Activated CD8-positive, alpha-beta T cell treated with anti-CD3 and anti-CD28 coated beads for 36 hours (primary cell): ENCODE data around the gene DGKB. TPM values are rescaled to one million over a fixed set of nuclear protein-coding genes. Genes with fewer than 3 reads are reported as not detected.

Source experiments
- ATAC-seq: fragments of 200-7000 bp; cut with Tn5 transposase; one replicate; pipeline ENCODE4 v1.10.0; 2021; ENCODE audit warnings: mild to moderate bottlenecking, moderate library complexity
- CTCF ChIA-PET: fragments of 350-600 bp; sonication (Branson Sonifier 250); formaldehyde crosslinking; loops from one replicate; lab custom pipeline; 2021; ENCODE audit warnings: antibody characterized with exemption; lab: Charles Lee
- POLR2A ChIA-PET: fragments of 350-600 bp; sonication (Branson Sonifier 250); formaldehyde crosslinking; loops from one replicate; lab custom pipeline; 2021; ENCODE audit warnings: antibody characterized with exemption; lab: Charles Lee
- DNase-seq: peaks from one replicate; pipeline ENCODE4 v3.0.0-alpha.2; 2020
- H3K27ac Mint-ChIP-seq: one replicate; pipeline ENCODE4 v1.8.0; 2021; ENCODE audit warnings: mild to moderate bottlenecking, mixed read lengths
- H3K27me3 Mint-ChIP-seq: one replicate; pipeline ENCODE4 v1.8.0; 2021; ENCODE audit warnings: mixed read lengths
- H3K36me3 Mint-ChIP-seq: one replicate; pipeline ENCODE4 v1.8.0; 2021; ENCODE audit warnings: low read depth, mixed read lengths
- H3K4me1 Mint-ChIP-seq: one replicate; pipeline ENCODE4 v1.8.0; 2021; ENCODE audit warnings: low read depth, mixed read lengths
- H3K4me3 Mint-ChIP-seq: one replicate; pipeline ENCODE4 v1.8.0; 2021; ENCODE audit warnings: mild to moderate bottlenecking, moderate library complexity, mixed read lengths
- H3K9me3 Mint-ChIP-seq: one replicate; pipeline ENCODE4 v1.8.0; 2021; ENCODE audit warnings: mixed read lengths
- CTCF ChIP-seq: fragments of 200-600 bp; IDR thresholded peaks from one replicate; pipeline ENCODE4 v1.8.0; 2022; ENCODE audit warnings: antibody characterized with exemption, mild to moderate bottlenecking
- intact Hi-C: fragments of 100-400 bp; cut with micrococcal nuclease; formaldehyde crosslinking; loops from one replicate; pipeline ENCODE4 v1.10.0; 2022
- total RNA-seq, 2 experiments: library from RNA; stranded (reverse); gene quantifications; one replicate each; pipeline ENCODE4 v1.2.3, GENCODE V29; 2021

DGKB gene
- total RNA-seq, 2 experiments from 2014 or later = not detected

GRCh38 chr7:14628516-14628915, 274.0 kb downstream of the DGKB start:
- POLR2A ChIA-PET = no interaction called here
- intact Hi-C loops = no loop called here
- Mint-ChIP-seq H3K36me3 (no peaks in the 10 kb centered on the region), H3K9me3 (no peaks in the 10 kb centered on the region), H3K27me3 (no peaks in the 10 kb centered on the region), H3K4me1 (no peaks in the 10 kb centered on the region), H3K4me3 (no peak overlapping the region), H3K27ac (no peak overlapping the region)
- CTCF ChIA-PET = no interaction called here
- DNase-seq (no peak), ATAC-seq (no peak)
- no peak for TF ChIP-seq CTCF

- ChIA-PET CTCF (no interaction called here), POLR2A (no interaction called here)
- no peaks in the 10 kb centered on the region for H3K9me3 Mint-ChIP-seq
- no peak for TF ChIP-seq CTCF
- H3K4me1 Mint-ChIP-seq = no peaks in the 10 kb centered on the region
- no peak overlapping the region for H3K27ac Mint-ChIP-seq
- H3K36me3 Mint-ChIP-seq = no peaks in the 10 kb centered on the region
- intact Hi-C loops = no loop called here
- H3K27me3 Mint-ChIP-seq = no peaks in the 10 kb centered on the region
- DNase-seq (no peak), ATAC-seq (no peak)
- H3K4me3 Mint-ChIP-seq = no peak overlapping the region
Measured at GRCh38 chr7:14626076-14626475, 276.5 kb downstream of the DGKB start.

GRCh38 chr7:14622559-14622958, 280.0 kb downstream of the DGKB start:
- H3K36me3 Mint-ChIP-seq = no peaks in the 10 kb centered on the region
- ChIA-PET CTCF (no interaction called here), POLR2A (no interaction called here)
- intact Hi-C loops = no loop called here
- no peak for TF ChIP-seq CTCF
- ATAC-seq = no peak
- H3K27me3 Mint-ChIP-seq = no peaks in the 10 kb centered on the region
- H3K9me3 Mint-ChIP-seq = no peaks in the 10 kb centered on the region
- DNase-seq = no peak
- H3K27ac Mint-ChIP-seq = no peak overlapping the region
- no peaks in the 10 kb centered on the region for H3K4me1 Mint-ChIP-seq
- H3K4me3 Mint-ChIP-seq = no peak overlapping the region

GRCh38 chr7:14606101-14606500, 296.4 kb downstream of the DGKB start:
- no peak overlapping the region for H3K27ac Mint-ChIP-seq
- CTCF ChIA-PET = no interaction called here

GRCh38 chr7:14604606-14605005, 297.9 kb downstream of the DGKB start:
- POLR2A ChIA-PET = no interaction called here
- no peak overlapping the region for H3K27ac Mint-ChIP-seq
- H3K36me3 Mint-ChIP-seq = no peaks in the 10 kb centered on the region
- H3K27me3 Mint-ChIP-seq = no peaks in the 10 kb centered on the region
- intact Hi-C loops = no loop called here
- ATAC-seq (no peak), DNase-seq (no peak)
- CTCF ChIA-PET = no interaction called here
- H3K4me3 Mint-ChIP-seq = no peak overlapping the region
- H3K4me1 Mint-ChIP-seq = no peaks in the 10 kb centered on the region
- H3K9me3 Mint-ChIP-seq = peaks cover 2% of the 10 kb centered on the region
- TF ChIP-seq CTCF = no peak

More at GRCh38 chr7:14606101-14606500, 296.4 kb downstream of the DGKB start:
- no peak for TF ChIP-seq CTCF
- intact Hi-C loops = no loop called here
- POLR2A ChIA-PET = no interaction called here
- Mint-ChIP-seq H3K4me1 (no peaks in the 10 kb centered on the region), H3K9me3 (peaks cover 2% of the 10 kb centered on the region), H3K4me3 (no peak overlapping the region), H3K27me3 (no peaks in the 10 kb centered on the region), H3K36me3 (no peaks in the 10 kb centered on the region)
- ATAC-seq (no peak), DNase-seq (no peak)
